Breast epithelium (tissue), 3 donors: ENCODE data around the gene BCAS3.

Experiments
- POLR2A ChIP-seq: fragments of 450-650 bp; IDR thresholded peaks from one replicate; pipeline ENCODE4 v1.6.1; 2016; ENCODE audit warnings: antibody characterized with exemption, mild to moderate bottlenecking, moderate library complexity
- POLR2AphosphoS5 ChIP-seq, 3 donors: sonication (generic); formaldehyde crosslinking; IDR thresholded peaks; one replicate each; pipeline ENCODE4 v1.6.1; 2017; ENCODE audit warnings: antibody characterized with exemption in 3 of 3
- TF ChIP-seq, protein P1 (sequence below), 3 donors: fragments of 450-650 bp; IDR thresholded peaks; one replicate each; pipeline ENCODE4 v1.5.1; 2016 to 2017; ENCODE audit warnings: antibody characterized with exemption in 3 of 3, mild to moderate bottlenecking in 3 of 3, moderate library complexity in 3 of 3

DNA sequence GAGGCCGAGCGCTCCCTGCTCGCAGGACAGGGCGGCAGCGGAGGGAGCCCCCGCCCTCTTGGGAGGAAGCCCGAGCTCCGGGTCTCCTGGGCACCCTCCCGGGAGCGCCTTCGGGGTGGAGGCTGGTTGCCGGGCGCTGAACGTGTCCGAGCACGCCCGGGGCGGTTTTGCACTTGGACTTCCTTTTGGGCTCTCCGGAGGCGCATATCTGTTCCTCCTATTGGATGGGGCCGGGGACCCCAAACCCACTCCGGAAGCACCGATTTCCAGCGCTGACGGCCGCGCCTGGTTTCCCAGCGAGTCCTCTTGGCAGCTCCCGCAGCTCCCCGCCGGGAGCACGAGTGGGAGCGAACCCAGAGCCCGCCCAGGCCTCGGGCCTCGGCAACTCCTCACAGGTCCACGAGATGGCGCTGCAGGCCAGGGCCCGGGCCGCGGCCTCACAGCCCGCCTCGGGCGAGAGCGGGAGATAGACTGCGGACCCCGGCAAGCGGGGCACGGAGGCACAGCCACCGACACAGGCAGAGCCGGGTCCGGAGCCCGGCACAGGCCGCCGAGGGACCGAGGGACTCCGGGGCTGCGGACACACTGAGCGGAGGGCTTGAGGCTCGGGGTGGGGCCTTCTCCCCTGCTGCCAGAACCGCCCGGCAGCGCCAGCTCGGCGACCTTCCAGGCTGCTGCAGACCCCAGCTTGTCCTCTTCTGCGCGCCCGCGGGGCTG is 734.6 kb downstream of the BCAS3 start:
- TF ChIP-seq, protein P1, sequence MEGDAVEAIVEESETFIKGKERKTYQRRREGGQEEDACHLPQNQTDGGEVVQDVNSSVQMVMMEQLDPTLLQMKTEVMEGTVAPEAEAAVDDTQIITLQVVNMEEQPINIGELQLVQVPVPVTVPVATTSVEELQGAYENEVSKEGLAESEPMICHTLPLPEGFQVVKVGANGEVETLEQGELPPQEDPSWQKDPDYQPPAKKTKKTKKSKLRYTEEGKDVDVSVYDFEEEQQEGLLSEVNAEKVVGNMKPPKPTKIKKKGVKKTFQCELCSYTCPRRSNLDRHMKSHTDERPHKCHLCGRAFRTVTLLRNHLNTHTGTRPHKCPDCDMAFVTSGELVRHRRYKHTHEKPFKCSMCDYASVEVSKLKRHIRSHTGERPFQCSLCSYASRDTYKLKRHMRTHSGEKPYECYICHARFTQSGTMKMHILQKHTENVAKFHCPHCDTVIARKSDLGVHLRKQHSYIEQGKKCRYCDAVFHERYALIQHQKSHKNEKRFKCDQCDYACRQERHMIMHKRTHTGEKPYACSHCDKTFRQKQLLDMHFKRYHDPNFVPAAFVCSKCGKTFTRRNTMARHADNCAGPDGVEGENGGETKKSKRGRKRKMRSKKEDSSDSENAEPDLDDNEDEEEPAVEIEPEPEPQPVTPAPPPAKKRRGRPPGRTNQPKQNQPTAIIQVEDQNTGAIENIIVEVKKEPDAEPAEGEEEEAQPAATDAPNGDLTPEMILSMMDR (IDR thresholded peaks at IDR 0.05) = peak; percentile 97 to 98 (median 97)
- no peak for TF ChIP-seq POLR2A
- peak in 2 of 3 donors; percentile 46 to 54 for TF ChIP-seq POLR2AphosphoS5 (IDR thresholded peaks at IDR 0.05)
